DND-41 (cell line): ENCODE data around the gene NDRG3.
"Not testable (repeated sequence)": the region's sequence is repeated elsewhere in the genome, so short reads cannot be mapped to it uniquely, and the experiment has no call there.

ENCODE experiments used
- ATAC-seq: fragments of 200-7000 bp; cut with Tn5 transposase; 3 replicates; pipeline ENCODE4 v1.9.1; 2021; ENCODE audit warnings: low read depth; ENCODE audit not compliant: insufficient read depth
- DNase-seq: peaks from one replicate; pipeline ENCODE4 v3.0.0-alpha.2; 2020
- H2AFZ ChIP-seq: 2 replicates; pipeline ENCODE4 v1.6.0; 2012; ENCODE audit warnings: low read depth, low read length
- H3K27ac ChIP-seq: 2 replicates; pipeline ENCODE4 v1.5.1; 2012; ENCODE audit warnings: low read length, inconsistent platforms
- H3K27me3 ChIP-seq: fragments of 200-600 bp; sonication (generic); 2 replicates; pipeline ENCODE4 v1.6.0; 2012; ENCODE audit warnings: low read length, mild to moderate bottlenecking, inconsistent platforms; ENCODE audit not compliant: insufficient read depth, poor library complexity
- H3K36me3 ChIP-seq: 2 replicates; pipeline ENCODE4 v1.5.1; 2012; ENCODE audit warnings: low read length, inconsistent platforms; ENCODE audit not compliant: insufficient read depth
- H3K4me1 ChIP-seq: 2 replicates; pipeline ENCODE4 v1.5.1; 2012; ENCODE audit warnings: mild to moderate bottlenecking, low read length; ENCODE audit not compliant: insufficient read depth
- H3K4me2 ChIP-seq: 2 replicates; pipeline ENCODE4 v1.6.0; 2012; ENCODE audit warnings: mild to moderate bottlenecking, moderate library complexity, low read length, inconsistent platforms; ENCODE audit not compliant: insufficient read depth
- H3K4me3 ChIP-seq, 2 experiments: fragments of 200-600 bp in 1 of 2; shearing (Covaris generic) in 1 of 2; 2 replicates each; pipeline ENCODE4 v1.5.1; 2012 to 2016; ENCODE audit warnings: inconsistent platforms in 2 of 2, low read length in 2 of 2, mild to moderate bottlenecking in 2 of 2, low read depth in 1 of 2, moderate library complexity in 1 of 2
- H3K79me2 ChIP-seq: 2 replicates; pipeline ENCODE4 v1.6.0; 2012; ENCODE audit warnings: low read length, inconsistent platforms; ENCODE audit not compliant: insufficient read depth
- H3K9ac ChIP-seq: 2 replicates; pipeline ENCODE4 v1.6.0; 2012; ENCODE audit warnings: low read depth, mild to moderate bottlenecking, inconsistent platforms, low read length, moderate library complexity
- H3K9me3 ChIP-seq: 2 replicates; pipeline ENCODE4 v1.5.1; 2012; ENCODE audit warnings: low read length, moderate library complexity, mild to moderate bottlenecking, inconsistent platforms; ENCODE audit not compliant: insufficient read depth, severe bottlenecking
- H4K20me1 ChIP-seq: 2 replicates; pipeline ENCODE4 v1.6.0; 2012; ENCODE audit warnings: low read length; ENCODE audit not compliant: insufficient read depth
- EZH2 ChIP-seq: IDR thresholded peaks from 3 replicates; pipeline ENCODE4 v1.6.1; 2012; ENCODE audit warnings: borderline replicate concordance, low read depth, mild to moderate bottlenecking, moderate library complexity, low read length, inconsistent platforms; ENCODE audit not compliant: severe bottlenecking
- TF ChIP-seq, protein P1 (sequence below): IDR thresholded peaks from 2 replicates; pipeline ENCODE4 v1.5.1; 2012; ENCODE audit warnings: borderline replicate concordance, low read length, moderate library complexity, mild to moderate bottlenecking; ENCODE audit not compliant: poor library complexity, severe bottlenecking; ENCODE audit errors: extremely low read depth

Gene NDRG3

DNA sequence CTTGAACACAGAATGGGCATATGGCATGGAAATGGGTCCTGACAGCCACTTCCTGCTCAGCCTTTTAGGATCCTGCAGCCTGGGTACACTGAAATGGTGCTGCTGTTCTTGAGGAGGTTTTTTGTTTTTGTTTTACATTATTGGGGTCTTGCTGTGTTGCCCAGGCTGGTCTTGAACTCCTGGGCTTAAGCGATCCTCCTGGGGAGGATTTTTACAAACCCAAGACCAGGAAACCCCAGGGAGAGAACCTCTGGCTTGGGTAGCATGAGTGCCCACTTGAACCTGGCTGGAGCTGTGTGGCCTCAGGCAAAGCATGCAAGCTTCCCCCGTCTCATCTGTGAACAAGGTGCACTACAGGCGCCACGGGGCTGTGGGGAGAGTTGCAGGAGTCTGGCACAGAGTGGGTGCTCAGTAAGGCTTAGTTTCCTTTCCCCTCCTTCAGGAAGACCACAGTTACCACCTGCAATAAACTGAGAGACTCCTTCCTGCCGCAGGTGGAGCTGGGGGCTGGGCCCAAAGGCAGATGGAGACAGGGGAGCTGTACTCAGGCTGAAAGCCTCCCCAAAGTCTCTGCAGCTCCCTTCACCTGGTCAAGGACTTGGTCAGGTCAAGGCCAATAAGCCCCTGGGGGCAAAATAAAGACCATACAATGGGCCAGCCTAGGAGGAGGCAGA is 101.7 kb downstream of the NDRG3 start:
- no peaks in the 10 kb centered on the region for H3K36me3 ChIP-seq
- peaks cover 28% of the 10 kb centered on the region for H3K4me1 ChIP-seq
- no peaks in the 10 kb centered on the region for H3K9me3 ChIP-seq
- no peak for TF ChIP-seq EZH2
- TF ChIP-seq, protein P1, sequence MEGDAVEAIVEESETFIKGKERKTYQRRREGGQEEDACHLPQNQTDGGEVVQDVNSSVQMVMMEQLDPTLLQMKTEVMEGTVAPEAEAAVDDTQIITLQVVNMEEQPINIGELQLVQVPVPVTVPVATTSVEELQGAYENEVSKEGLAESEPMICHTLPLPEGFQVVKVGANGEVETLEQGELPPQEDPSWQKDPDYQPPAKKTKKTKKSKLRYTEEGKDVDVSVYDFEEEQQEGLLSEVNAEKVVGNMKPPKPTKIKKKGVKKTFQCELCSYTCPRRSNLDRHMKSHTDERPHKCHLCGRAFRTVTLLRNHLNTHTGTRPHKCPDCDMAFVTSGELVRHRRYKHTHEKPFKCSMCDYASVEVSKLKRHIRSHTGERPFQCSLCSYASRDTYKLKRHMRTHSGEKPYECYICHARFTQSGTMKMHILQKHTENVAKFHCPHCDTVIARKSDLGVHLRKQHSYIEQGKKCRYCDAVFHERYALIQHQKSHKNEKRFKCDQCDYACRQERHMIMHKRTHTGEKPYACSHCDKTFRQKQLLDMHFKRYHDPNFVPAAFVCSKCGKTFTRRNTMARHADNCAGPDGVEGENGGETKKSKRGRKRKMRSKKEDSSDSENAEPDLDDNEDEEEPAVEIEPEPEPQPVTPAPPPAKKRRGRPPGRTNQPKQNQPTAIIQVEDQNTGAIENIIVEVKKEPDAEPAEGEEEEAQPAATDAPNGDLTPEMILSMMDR: no peak
- peak; percentile 62 for DNase-seq
- H2AFZ ChIP-seq: no peak overlapping the region
- H3K9ac ChIP-seq: no peak overlapping the region; the same call in 1 of the 2 replicates
- no peaks in the 10 kb centered on the region for H3K27me3 ChIP-seq
- ATAC-seq: peak; percentile 64
- H3K79me2 ChIP-seq: no peaks in the 10 kb centered on the region
- peak overlapping the region; percentile 34; the same call in 1 of the 2 replicates for H3K27ac ChIP-seq
- H3K4me2 ChIP-seq: no peak overlapping the region
- H3K4me3 ChIP-seq: no peak overlapping the region
- H4K20me1 ChIP-seq: no peaks in the 10 kb centered on the region

DNA sequence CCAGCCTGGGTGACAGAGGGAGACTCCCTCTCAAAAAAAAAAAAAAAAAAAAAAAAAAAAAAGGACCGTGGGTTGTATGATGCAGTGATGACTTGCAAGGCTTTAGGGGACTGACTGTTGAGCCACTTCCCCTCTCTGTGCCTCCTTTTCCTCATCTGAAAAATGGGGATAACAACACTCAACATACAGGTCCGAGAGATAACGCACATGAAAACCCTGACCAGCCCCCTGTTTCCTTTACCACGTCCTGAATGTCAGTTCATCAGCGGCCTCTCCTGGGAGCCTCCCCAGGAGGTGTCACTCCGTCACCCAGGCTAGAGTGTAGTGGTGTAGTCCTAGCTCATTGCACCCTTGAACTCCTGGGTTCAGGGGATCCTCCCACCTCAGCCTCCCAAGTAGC is 103.8 kb downstream of the NDRG3 start:
- H4K20me1 ChIP-seq: no peaks in the 10 kb centered on the region
- no peaks in the 10 kb centered on the region for H3K79me2 ChIP-seq
- H3K27ac ChIP-seq: no peak overlapping the region
- no peak overlapping the region for H3K4me3 ChIP-seq
- ATAC-seq (no peak), DNase-seq (no peak)
- H3K4me2 ChIP-seq: no peak overlapping the region
- H3K9me3 ChIP-seq: no peaks in the 10 kb centered on the region
- no peaks in the 10 kb centered on the region for H3K36me3 ChIP-seq
- TF ChIP-seq EZH2: no peak
- TF ChIP-seq, protein P1: no peak
- H3K9ac ChIP-seq: no peak overlapping the region
- H2AFZ ChIP-seq: no peak overlapping the region
- H3K27me3 ChIP-seq: no peaks in the 10 kb centered on the region
- H3K4me1 ChIP-seq: peaks cover 28% of the 10 kb centered on the region

DNA sequence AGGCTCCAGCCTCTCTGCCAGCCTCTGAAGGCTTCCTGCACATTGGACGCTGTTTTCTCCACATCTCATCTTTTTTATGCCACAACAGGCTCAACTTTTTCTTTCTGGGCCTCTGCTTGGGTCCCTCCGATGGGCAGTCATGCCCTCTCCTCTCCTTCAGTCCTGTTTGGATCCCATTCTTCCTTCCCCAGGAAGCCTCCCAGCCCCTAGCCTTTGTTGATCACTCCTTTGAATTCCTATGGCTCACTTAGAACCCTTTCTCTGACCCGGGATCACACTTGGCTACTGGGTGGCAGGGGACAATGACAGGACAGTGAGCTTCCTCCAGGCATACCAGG is 104.4 kb downstream of the NDRG3 start:
- TF ChIP-seq, protein P1: no peak
- ATAC-seq (no peak), DNase-seq (no peak)
- H3K4me2 ChIP-seq: no peak overlapping the region
- H3K36me3 ChIP-seq: no peaks in the 10 kb centered on the region
- H3K27ac ChIP-seq: no peak overlapping the region
- no peaks in the 10 kb centered on the region for H3K27me3 ChIP-seq
- no peak overlapping the region for H2AFZ ChIP-seq
- H4K20me1 ChIP-seq: no peaks in the 10 kb centered on the region
- peaks cover 26% of the 10 kb centered on the region for H3K4me1 ChIP-seq
- H3K79me2 ChIP-seq: no peaks in the 10 kb centered on the region
- no peak overlapping the region for H3K4me3 ChIP-seq
- H3K9me3 ChIP-seq: no peaks in the 10 kb centered on the region
- no peak overlapping the region for H3K9ac ChIP-seq

DNA sequence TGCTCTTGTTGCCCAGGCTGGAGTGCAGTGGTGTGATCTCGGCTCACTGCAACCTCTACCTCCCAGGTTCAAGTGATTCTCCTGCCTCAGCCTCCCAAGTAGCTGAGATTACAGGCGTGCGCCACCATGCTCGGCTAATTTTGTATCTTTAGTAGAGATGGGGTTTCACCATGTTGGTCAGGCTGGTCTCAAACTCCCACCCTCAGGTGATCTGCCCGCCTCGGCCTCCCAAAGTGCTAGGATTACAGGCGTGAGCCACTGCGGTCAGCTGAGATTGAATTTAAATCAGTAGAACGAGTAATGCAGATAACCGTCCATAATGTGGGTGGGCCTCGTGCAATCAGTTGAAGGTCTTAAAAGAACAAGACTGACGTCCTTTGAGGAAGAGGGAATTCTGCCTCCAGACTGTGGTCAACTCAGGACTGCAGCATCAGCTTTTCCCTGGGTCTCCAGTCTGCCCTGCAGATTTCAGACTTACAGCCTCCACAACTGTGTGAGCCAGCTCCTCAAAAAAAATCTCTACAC is 107.0 kb downstream of the NDRG3 start:
- ATAC-seq, H3K79me2 ChIP-seq, H3K4me2 ChIP-seq, H4K20me1 ChIP-seq, H2AFZ ChIP-seq, H3K9ac ChIP-seq, H3K9me3 ChIP-seq, H3K4me3 ChIP-seq, H3K4me1 ChIP-seq, H3K27me3 ChIP-seq, DNase-seq, H3K27ac ChIP-seq, H3K36me3 ChIP-seq: not testable (repeated sequence)
